GM12892 (cell line): ENCODE results near the gene CRYZ.
"Not testable (repeated sequence)": the region's sequence is repeated elsewhere in the genome, so short reads cannot be mapped to it uniquely, and the experiment has no call there.

Experiments
- DNase-seq: peaks from one replicate; pipeline ENCODE4 v3.0.0; 2011; ENCODE audit not compliant: insufficient read length
- FAIRE-seq: peaks from 2 replicates; lab custom pipeline; 2011; peaks lifted over from hg19 to GRCh38; lab: Jason Lieb, UNC
- POLR2A ChIP-seq: IDR thresholded peaks from 2 replicates; pipeline ENCODE4 v1.6.1; 2011; ENCODE audit warnings: low read depth, low read length, control low read depth
- POLR2AphosphoS5 ChIP-seq: IDR thresholded peaks from 2 replicates; pipeline ENCODE4 v1.6.1; 2011; ENCODE audit warnings: low read depth, low read length, control low read depth
- TAF1 ChIP-seq: IDR thresholded peaks from 2 replicates; pipeline ENCODE4 v1.6.1; 2011; ENCODE audit warnings: low read depth, mild to moderate bottlenecking, control low read depth, low read length, borderline replicate concordance

Gene CRYZ

DNA sequence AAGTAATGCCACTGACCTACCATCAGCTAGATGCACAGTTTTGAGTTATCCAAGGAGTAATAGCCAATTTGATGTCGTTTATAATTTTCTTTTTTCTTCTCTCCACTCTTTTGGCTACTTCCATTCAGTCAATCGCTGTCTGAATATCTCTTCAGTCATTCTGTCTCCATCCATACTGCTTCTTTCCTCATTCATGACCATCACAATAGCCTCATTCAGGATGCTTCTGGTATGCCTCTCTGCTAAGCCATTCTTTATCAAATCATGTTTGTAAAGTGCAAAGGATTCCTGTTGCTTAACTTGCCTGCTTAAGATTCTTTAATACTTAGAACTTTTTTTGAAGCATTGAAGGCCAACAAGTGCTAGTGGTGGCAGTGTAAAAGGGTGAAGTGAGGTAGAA, 20.3 kb upstream of the CRYZ start:
- no peak for DNase-seq
- TF ChIP-seq POLR2A (no peak), TAF1 (no peak), POLR2AphosphoS5 (no peak)
- no peak for FAIRE-seq

DNA sequence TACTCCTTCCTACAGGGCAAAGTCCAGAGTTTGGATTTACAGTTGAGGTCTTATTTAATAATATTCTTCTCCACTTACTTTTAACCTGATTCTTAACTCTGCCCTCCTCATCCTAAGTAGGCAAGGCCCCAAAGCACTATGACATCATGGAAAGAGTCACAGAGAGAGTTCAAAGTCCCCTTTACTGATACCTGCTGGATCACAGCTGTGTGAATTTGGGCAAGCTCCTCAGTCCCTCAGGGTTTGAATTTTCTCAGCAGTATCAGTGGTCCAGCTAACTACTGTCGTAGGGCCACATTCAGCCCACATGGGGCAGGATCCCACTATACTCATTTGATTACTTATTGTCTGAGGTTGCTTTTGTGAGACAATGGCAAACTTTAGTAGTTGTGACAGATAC, 16.1 kb upstream of the CRYZ start:
- no peak for TF ChIP-seq TAF1
- FAIRE-seq (no peak), DNase-seq (no peak)

DNA sequence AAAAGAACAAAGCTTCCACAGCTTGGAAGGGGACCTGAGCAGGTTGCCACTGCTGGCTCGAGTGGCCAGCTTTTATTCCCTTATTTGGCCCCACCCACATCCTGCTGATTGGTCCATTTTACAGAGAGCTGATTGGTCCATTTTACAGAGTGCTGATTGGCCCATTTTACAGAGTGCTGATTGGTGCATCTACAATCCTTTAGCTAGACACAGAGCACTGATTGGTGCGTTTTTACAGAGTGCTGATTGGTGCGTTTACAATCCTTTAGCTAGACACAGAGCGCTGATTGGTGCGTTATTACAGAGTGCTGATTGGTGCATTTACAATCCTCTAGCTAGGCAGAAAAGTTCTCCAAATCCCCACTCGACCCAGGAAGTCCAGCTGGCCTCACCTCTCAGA, 12.4 kb upstream of the CRYZ start:
- not testable (repeated sequence) for FAIRE-seq, DNase-seq

DNA sequence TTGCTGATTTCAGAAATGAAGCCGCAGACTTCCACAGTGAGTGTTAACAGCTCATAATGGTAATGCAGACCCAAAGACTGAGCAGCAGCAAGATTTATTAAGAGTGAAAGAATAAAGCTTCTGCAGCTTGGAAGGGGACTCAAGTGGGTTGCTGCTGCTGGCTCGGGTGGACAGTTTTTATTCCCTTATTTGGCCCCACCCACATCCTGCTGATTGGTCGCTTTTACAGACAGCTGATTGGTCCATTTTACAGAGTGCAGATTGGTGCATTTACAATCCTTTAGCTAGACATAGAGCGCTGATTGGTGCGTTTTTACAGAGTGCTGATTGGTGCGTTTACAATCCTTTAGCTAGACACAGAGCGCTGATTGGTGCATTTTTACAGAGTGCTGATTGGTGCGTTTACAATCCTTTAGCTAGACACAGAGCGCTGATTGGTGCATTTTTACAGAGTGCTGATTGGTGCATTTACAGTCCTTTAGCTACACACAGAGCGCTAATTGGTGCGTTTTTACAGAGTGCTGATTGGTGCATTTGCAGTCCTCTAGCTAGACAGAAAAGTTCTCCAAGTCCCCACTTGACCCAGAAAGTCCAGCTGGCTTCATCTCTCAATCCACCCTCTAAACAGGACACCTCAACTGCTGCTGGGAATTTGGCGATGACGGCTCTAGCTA, 7.6 kb upstream of the CRYZ start:
- not testable (repeated sequence) for FAIRE-seq, DNase-seq

DNA sequence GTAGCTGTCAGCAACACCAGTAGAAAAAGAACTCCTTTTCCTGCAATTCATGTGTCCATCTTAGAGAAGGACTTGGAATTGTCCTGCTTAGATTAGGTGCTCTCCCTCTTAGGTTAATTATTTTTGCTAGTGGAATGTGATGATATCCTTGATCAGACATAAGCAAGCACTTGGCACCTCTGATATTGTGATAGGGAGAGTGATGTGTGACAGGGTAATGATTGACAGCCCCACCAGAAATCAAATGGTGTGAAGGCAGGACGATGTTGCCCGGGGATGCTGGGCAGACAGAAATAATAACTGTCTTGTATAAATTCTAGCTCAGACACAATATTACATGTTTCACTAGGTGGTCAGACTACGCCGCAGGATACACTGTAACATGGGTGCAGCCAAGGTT, 4.5 kb upstream of the CRYZ start:
- FAIRE-seq (no peak), DNase-seq (no peak)
- no peak for TF ChIP-seq TAF1

DNA sequence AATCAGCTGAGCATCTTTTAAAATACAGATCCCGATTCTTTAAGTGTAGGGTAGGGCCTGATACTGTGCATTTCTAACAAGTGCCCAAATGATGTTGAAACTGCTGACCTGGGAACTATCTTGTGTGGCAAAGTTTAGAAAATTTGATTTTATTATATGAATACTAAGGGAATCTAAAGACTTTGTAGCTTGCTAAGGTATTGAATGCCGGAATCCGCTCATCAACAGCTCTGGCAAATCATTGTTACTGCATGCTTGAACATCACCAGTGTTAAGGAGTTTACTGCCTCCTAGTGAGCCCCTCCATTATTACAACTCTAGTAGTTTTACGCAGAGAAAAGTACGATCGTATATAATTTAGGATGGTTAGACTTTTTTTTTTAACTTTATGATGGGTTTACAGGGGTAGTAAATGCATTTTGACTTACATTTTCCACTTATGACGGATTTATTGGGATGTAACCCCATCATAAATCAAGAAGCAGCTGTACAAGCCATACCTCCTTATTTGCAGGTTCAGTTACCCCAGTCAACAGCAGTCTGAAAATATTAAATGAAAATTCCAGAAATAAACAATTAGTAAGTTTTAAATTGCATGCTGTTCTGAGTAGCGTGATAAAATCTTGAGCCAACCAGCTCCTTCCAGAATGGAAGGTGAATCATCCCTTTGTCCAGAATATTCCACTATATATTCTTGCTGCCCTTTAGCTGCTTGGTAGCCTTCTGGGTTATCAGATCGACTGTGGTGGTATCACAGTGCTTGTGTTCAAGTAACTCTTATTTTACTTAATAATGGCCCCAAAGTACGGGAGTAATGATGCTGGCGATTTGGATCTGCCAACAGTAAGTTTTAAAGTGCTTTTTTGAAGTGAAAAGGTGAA, 994 bp upstream of the CRYZ start:
- DNase-seq: no peak
- no peak for TF ChIP-seq POLR2A
- TF ChIP-seq POLR2AphosphoS5: no peak
- TF ChIP-seq TAF1: no peak
- FAIRE-seq: peak; percentile 86

DNA sequence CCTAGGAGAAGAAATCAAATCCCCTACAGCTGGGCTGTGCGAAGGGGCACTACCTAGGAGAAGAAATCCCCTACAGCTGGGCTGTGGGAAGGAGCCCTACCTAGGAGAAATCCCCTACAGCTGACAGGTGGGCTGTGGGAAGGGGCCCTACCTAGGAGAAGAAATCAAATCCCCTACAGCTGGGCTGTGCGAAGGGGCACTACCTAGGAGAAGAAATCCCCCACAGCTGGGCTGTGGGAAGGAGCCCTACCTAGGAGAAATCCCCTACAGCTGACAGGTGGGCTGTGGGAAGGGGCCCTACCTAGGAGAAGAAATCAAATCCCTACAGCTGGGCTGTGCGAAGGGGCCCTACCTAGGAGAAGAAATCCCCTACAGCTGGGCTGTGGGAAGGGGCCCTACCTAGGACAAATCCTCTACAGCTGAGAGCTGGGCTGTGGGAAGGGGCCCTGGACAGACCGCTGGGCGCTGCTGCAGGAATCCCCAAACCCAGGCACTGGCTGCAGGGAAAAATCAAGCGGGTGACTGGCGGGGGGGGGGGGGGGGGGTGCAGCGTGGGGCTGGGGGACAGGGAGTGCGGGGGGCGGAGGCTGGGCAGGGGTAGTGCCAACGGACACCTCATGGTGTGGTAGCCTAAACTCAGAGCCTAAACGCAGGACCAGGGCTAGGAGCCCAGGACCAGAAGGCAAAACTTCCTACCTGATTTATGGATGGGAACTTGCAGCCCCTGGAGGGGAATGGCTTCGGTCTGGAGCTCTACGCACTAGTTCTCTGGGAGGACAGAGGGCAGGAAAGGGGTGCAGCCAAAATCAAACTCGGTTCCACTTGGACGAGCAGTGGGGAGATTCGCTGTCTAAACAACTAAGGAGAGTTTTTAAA, 541 bp downstream of the CRYZ start:
- FAIRE-seq (peak; percentile 80), DNase-seq (peak; percentile 14)
- TF ChIP-seq POLR2AphosphoS5: peak; percentile 36; the same call in 1 of the 2 replicates

DNA sequence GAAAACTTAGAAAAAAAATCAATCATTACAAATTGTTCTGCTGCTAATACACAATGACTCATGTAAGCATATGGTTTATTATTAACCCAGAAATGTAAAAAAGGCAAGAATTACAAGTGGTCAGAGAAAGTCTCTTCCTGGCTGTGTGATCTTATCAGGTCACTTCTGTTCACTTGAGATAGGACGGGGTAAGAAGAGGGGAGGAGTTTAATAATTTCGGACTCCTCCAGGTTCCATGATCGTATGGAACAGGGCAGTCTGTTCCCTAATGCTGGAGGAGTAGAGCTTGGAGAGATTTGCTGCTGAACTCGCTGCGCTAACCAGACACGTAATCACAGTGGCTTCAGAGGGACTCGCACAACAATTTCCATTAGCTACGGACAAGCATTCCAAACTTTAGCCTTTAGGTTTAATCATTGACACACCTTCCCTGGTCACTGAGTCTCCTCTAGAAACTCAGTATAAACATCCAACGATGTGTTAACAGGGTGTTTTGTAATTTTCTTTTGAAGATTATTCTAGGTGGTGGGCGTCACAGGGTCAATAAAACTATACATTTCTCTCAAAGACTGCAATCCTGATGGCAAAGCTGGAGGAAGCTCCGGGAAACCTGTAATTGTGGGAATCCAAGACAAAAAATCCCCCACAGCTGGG, 1.3 kb downstream of the CRYZ start:
- no peak for DNase-seq
- FAIRE-seq: no peak
- TF ChIP-seq POLR2AphosphoS5: no peak
- TF ChIP-seq TAF1: no peak
- TF ChIP-seq POLR2A: no peak

DNA sequence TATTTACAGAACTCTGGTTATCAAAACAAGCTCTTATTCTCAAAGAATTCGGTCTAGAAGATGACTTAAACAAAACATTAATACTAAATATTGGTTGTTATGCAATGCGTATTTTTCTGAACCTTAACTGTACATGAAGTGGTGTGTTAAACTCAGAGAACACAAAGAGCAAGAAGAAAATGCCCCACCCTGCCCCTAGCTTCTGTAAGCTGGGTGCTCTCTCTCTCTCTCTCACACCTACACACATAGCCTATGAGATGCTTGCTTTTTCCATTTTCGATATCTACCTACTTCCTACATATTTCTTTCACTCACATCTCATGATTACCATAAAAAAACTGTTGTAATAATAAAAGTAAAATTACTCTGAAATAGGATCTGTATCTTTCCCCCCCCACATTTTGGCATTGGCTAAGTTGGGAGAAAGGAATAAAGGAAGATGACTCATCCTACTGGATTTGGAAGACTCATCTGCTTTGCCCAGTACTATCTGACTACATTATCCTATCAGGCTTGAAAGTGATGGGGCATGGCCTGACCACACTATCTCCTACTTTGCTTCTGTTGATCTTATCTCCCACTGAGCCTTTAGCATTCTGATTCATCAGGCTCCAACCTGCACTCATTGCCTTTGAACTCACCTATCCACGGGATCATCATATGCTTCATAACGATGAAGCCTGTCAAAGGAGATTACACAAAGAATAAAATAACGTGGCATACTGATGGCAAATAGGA, 2.9 kb downstream of the CRYZ start:
- TF ChIP-seq POLR2A (no peak), TAF1 (no peak), POLR2AphosphoS5 (no peak)
- FAIRE-seq (no peak), DNase-seq (no peak)

DNA sequence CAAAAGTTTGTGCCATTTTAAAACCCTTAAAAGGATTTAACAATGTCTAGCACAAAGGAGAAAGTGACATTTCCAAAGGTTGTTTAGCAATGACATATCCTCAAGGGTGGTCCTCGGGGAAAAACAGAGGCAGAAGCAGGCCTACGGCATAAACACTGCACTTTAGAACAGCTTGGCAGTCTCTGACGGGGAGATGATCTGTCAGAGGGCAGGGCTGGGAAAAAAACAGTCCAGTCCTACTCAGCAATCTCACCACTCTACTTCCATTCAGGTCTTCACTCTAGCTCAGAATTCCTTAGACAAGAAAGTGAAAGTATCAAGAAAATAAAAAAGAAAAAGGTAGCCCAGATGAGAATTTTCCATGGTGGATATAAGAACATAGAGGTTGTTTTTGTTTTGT, 4.1 kb downstream of the CRYZ start:
- TF ChIP-seq POLR2AphosphoS5 (no peak), POLR2A (no peak), TAF1 (no peak)
- FAIRE-seq (no peak), DNase-seq (no peak)

DNA sequence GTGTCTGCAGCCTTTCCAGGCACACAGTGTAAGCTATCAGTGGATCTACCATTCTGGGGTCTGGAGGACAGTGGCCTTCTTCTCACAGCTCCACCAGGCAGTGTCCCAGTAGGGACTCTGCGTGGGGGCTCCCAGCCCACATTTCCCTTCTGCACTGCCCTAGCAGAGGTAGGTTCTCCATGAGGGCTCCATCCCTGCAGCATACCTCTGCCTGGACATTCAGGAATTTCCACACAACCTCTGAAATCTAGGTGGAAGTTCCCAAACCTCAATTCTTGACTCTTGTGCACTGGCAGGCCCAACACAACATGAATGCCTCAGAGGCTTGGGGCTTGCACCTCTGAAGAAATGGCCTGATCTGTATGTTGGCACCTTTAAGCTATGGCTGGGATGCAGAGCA, 6.8 kb downstream of the CRYZ start:
- DNase-seq (no peak), FAIRE-seq (no peak)
- no peak for TF ChIP-seq POLR2A
- TF ChIP-seq POLR2AphosphoS5: no peak
- TF ChIP-seq TAF1: no peak
